Measurements from ENCODE around the gene CHN2. TPM values are rescaled to one million over a fixed set of nuclear protein-coding genes. Genes with fewer than 3 reads are reported as not detected.

The CHN2 gene
- polyA plus RNA-seq, 1 of the 3 experiments (the other 2 are of a cell fraction) = 0.02 TPM

- TF ChIP-seq TAF1 (IDR thresholded peaks at IDR 0.05; ENCODE audit: borderline replicate concordance, low read depth, low read length) (no peak), RFX5 (IDR thresholded peaks at IDR 0.05; ENCODE audit: low read length) (no peak)
Observed at GRCh38 chr7:29145553-29146056, 49.0 kb upstream of the CHN2 start (continued).

GRCh38 chr7:29146057-29146706 lies 48.4 kb upstream of the CHN2 start, which contains the start of gene CPVL:
Gene CPVL, minus strand, starts transcription at chr7:29146537. Its CDS starts 25,476 bp downstream, at chr7:29121061.
- Histone ChIP-seq H3K4me2 (no peak within 1 kb of the TSS), H3K4me3 (ENCODE audit: low read depth in 2 of 2, low read length in 1 of 2) (peak within 1 kb of the TSS in 1 of 2 experiments; percentile 31; a peak in 2 of 4 replicates), H3K36me3 (replicated peaks in 1 of 2; ENCODE audit: control insufficient read depth in 1 of 2, insufficient read depth in 2 of 2, low read length in 1 of 2) (no peaks in the 10 kb centered on the region), H3F3A (replicated peaks; ENCODE audit: insufficient read depth) (no peaks in the 10 kb centered on the region), H2AFZ (ENCODE audit: low read depth) (no peak within 1 kb of the TSS), H3K27ac (ENCODE audit: low read depth in 2 of 2, low read length in 1 of 2) (no peak within 1 kb of the TSS), H3K79me2 (ENCODE audit: insufficient read depth) (no peaks in the 10 kb centered on the region), H3K9ac (no peak within 1 kb of the TSS), H4K20me1 (ENCODE audit: insufficient read depth) (no peaks in the 10 kb centered on the region), H3K9me3 (no peaks in the 10 kb centered on the region), H3K9me2 (no peaks in the 10 kb centered on the region), H3K27me3 (ENCODE audit: insufficient read depth) (peaks cover 27% of the 10 kb centered on the region), H3K4me1 (ENCODE audit: control insufficient read depth in 1 of 2, insufficient read depth in 2 of 2, low read depth in 1 of 2, low read length in 1 of 2) (peaks cover 0 to 11% of the 10 kb centered on the region in 2 experiments; a peak in 1 of 4 replicates)
- TF ChIP-seq CHD2 (IDR thresholded peaks at IDR 0.05; ENCODE audit: low read length, partially characterized antibody) = no peak
- TF ChIP-seq SIN3A (IDR thresholded peaks at IDR 0.05; ENCODE audit: borderline replicate concordance, low read depth, low read length) = no peak
- no peak for TF ChIP-seq MXI1 (IDR thresholded peaks at IDR 0.05; ENCODE audit: low read depth, low read length)
- no peak for TF ChIP-seq MEF2A (IDR thresholded peaks at IDR 0.05; ENCODE audit: borderline replicate concordance, low read depth)
- TF ChIP-seq SMC3 (IDR thresholded peaks at IDR 0.05; ENCODE audit: low read depth, low read length) = no peak
- TF ChIP-seq RCOR1 (IDR thresholded peaks at IDR 0.05; ENCODE audit: low read length) = no peak
- TF ChIP-seq PBX3 (IDR thresholded peaks at IDR 0.05) = no peak
- ChIA-PET CTCF (interaction anchor here (1.1 to 3.3 kb wide), 13 partner anchors 11 to 224 kb away, joined by 3 to 18 read pairs (median 6); no protein-coding TSS in a partner anchor), POLR2A (no interaction called here)
- peak; percentile 62 for DNase-seq
- 4% methylated on average over 41 of the region's 42 CpGs for WGBS (ENCODE audit: low lambda C conversion rate)

- H3K4me2 ChIP-seq = no peak overlapping the region
- H3K27ac ChIP-seq (ENCODE audit: low read depth in 2 of 2, low read length in 1 of 2) = no peak overlapping the region
Observed at GRCh38 chr7:29146888-29147609, 47.5 kb upstream of the CHN2 start.

More at GRCh38 chr7:29146888-29147609, 47.5 kb upstream of the CHN2 start:
- H3F3A ChIP-seq (replicated peaks; ENCODE audit: insufficient read depth) = no peaks in the 10 kb centered on the region
- no peaks in the 10 kb centered on the region for H4K20me1 ChIP-seq (ENCODE audit: insufficient read depth)
- TF ChIP-seq CTCF (IDR thresholded peaks at IDR 0.05) (no peak), TCF12 (IDR thresholded peaks at IDR 0.05) (no peak), TAF1 (IDR thresholded peaks at IDR 0.05; ENCODE audit: borderline replicate concordance, low read depth, low read length) (no peak), MXI1 (IDR thresholded peaks at IDR 0.05; ENCODE audit: low read depth, low read length) (no peak), JUND (IDR thresholded peaks at IDR 0.05) (no peak), GATA2 (CRISPR knock-in tag; IDR thresholded peaks at IDR 0.05) (no peak), MEF2A (IDR thresholded peaks at IDR 0.05; ENCODE audit: borderline replicate concordance, low read depth) (no peak), USF1 (IDR thresholded peaks at IDR 0.05; ENCODE audit: borderline replicate concordance, low read depth) (no peak)
- H2AFZ ChIP-seq (ENCODE audit: low read depth) = no peak overlapping the region
- ChIA-PET POLR2A (no interaction called here), CTCF (interaction anchor here (0.9 to 3.4 kb wide), 10 partner anchors 10 to 226 kb away, joined by 3 to 17 read pairs (median 8); no protein-coding TSS in a partner anchor)
- 68% methylated on average over 14 of the region's 14 CpGs for WGBS (ENCODE audit: low lambda C conversion rate)
- H3K27me3 ChIP-seq (ENCODE audit: insufficient read depth) = peaks cover 27% of the 10 kb centered on the region
- no peak for DNase-seq
- H3K9me3 ChIP-seq = no peaks in the 10 kb centered on the region
- no peaks in the 10 kb centered on the region for H3K36me3 ChIP-seq (replicated peaks in 1 of 2; ENCODE audit: control insufficient read depth in 1 of 2, insufficient read depth in 2 of 2, low read length in 1 of 2)
- no peak overlapping the region for H3K4me3 ChIP-seq (ENCODE audit: low read depth in 2 of 2, low read length in 1 of 2)
- no peak overlapping the region for H3K9ac ChIP-seq
- H3K9me2 ChIP-seq = no peaks in the 10 kb centered on the region
- peaks cover 0 to 11% of the 10 kb centered on the region in 2 experiments; a peak in 1 of 4 replicates for H3K4me1 ChIP-seq (ENCODE audit: control insufficient read depth in 1 of 2, insufficient read depth in 2 of 2, low read depth in 1 of 2, low read length in 1 of 2)
- H3K79me2 ChIP-seq (ENCODE audit: insufficient read depth) = no peaks in the 10 kb centered on the region
